ENCODE data around the gene FBXW8.

- TF ChIP-seq HMGXB4 (CRISPR knock-in tag; IDR thresholded peaks at IDR 0.05; ENCODE audit: borderline replicate concordance), result no peak
- TF ChIP-seq, protein P1, sequence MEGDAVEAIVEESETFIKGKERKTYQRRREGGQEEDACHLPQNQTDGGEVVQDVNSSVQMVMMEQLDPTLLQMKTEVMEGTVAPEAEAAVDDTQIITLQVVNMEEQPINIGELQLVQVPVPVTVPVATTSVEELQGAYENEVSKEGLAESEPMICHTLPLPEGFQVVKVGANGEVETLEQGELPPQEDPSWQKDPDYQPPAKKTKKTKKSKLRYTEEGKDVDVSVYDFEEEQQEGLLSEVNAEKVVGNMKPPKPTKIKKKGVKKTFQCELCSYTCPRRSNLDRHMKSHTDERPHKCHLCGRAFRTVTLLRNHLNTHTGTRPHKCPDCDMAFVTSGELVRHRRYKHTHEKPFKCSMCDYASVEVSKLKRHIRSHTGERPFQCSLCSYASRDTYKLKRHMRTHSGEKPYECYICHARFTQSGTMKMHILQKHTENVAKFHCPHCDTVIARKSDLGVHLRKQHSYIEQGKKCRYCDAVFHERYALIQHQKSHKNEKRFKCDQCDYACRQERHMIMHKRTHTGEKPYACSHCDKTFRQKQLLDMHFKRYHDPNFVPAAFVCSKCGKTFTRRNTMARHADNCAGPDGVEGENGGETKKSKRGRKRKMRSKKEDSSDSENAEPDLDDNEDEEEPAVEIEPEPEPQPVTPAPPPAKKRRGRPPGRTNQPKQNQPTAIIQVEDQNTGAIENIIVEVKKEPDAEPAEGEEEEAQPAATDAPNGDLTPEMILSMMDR (IDR thresholded peaks at IDR 0.05), result no peak
- TF ChIP-seq RAD21 (conservative IDR thresholded peaks at IDR 0.05 in 1 of 2, IDR thresholded peaks at IDR 0.05 in 1 of 2), result no peak
- no peak for TF ChIP-seq KDM1A (IDR thresholded peaks at IDR 0.05; ENCODE audit: low read depth)
- TF ChIP-seq ESRRA (IDR thresholded peaks at IDR 0.05; ENCODE audit: borderline replicate concordance, low read length), result no peak
- TF ChIP-seq MYC (IDR thresholded peaks at IDR 0.05; ENCODE audit: borderline replicate concordance, low read length), result no peak
- TF ChIP-seq CEBPB (IDR thresholded peaks at IDR 0.05), result no peak
- no peak for TF ChIP-seq HOXA7 (CRISPR knock-in tag; IDR thresholded peaks at IDR 0.05)
- TF ChIP-seq ATOH8 (CRISPR knock-in tag; IDR thresholded peaks at IDR 0.05; ENCODE audit: low read depth), result no peak
- TF ChIP-seq POLR2A (IDR thresholded peaks at IDR 0.05; ENCODE audit: low read length), result no peak
- no peak for TF ChIP-seq EP300 (IDR thresholded peaks at IDR 0.05)
- no peak for TF ChIP-seq JUNB (IDR thresholded peaks at IDR 0.05)
- TF ChIP-seq PBX3 (IDR thresholded peaks at IDR 0.05), result no peak
Observed at GRCh38 chr12:117019866-117020265, 109.1 kb downstream of the FBXW8 start.
